ENCODE measurements around the gene PLA2G12B. TPM values are rescaled to one million over a fixed set of nuclear protein-coding genes. Genes with fewer than 3 reads are reported as not detected.

PLA2G12B gene
- total RNA-seq, 6 donors from 2014 or later, result 0.61 to 12.2 (median 3.2) TPM

DNA sequence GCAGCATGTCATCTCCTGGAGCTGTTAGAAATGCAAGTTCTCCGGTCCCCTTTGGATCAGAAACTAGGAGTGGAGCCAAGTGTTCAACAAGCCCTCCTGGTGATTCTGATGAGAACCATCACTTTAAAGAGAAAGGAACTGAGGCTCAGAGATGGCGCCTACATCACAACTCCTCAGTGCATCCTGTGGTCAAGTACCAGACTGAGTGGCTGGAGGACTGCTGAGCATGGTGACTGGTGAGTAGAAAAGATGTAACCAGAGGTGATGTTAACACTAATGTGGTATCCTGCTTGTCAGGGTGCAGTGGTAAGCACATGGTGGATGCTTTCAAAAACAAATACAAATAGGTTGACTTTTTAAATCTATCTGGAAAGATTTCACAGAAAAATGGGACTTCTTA is 64.5 kb downstream of the PLA2G12B start:
- no peak overlapping the region for H3K4me3 ChIP-seq
- peaks cover 0 to 24% (median 5%) of the 10 kb centered on the region in 4 donors for H3K36me3 ChIP-seq
- no peaks in the 10 kb centered on the region for H3K4me1 ChIP-seq
- H3K27me3 ChIP-seq, result no peaks in the 10 kb centered on the region
- H3K27ac ChIP-seq, result no peak overlapping the region
- no peak for TF ChIP-seq POLR2A (IDR thresholded peaks at IDR 0.05)
- no peak for DNase-seq
- H3K9me3 ChIP-seq, result no peaks in the 10 kb centered on the region
- ATAC-seq (ENCODE audit: low FRiP score in 2 of 2), result no peak
- 93 to 94% methylated on average over 2 of the region's 2 CpGs for WGBS, 2 donors

DNA sequence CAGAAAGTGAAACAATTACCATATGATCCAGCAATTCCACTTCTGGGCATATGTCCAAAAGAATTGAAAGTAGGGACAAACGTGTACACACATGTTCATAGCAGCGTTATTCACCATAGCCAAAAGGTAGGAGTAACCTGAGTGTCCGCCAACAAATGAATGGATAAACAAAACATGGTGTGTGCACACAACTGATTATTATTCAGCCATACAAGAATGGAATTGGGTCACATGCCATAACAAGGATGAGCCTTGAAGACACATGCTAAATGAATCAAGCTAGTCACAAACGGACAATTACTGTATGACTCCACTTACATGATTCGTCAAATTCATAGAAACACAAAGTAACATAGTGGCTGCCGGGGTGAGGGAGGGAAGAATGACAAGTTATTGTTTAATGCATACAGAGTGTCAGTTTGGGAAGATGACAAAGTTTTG is 65.2 kb downstream of the PLA2G12B start:
- no peaks in the 10 kb centered on the region for H3K27me3 ChIP-seq
- H3K4me3 ChIP-seq, result no peak overlapping the region
- 59 to 60% methylated on average over 6 of the region's 6 CpGs for WGBS, 2 donors
- peaks cover 0 to 29% (median 6%) of the 10 kb centered on the region in 4 donors for H3K36me3 ChIP-seq
- no peak for DNase-seq
- no peak for ATAC-seq (ENCODE audit: low FRiP score in 2 of 2)
- H3K4me1 ChIP-seq, result no peaks in the 10 kb centered on the region
- H3K9me3 ChIP-seq, result no peaks in the 10 kb centered on the region
- no peak for TF ChIP-seq POLR2A (IDR thresholded peaks at IDR 0.05)
- no peak for TF ChIP-seq EP300 (IDR thresholded peaks at IDR 0.05)
- no peak for TF ChIP-seq POLR2AphosphoS5 (IDR thresholded peaks at IDR 0.05)
- TF ChIP-seq, protein P1, sequence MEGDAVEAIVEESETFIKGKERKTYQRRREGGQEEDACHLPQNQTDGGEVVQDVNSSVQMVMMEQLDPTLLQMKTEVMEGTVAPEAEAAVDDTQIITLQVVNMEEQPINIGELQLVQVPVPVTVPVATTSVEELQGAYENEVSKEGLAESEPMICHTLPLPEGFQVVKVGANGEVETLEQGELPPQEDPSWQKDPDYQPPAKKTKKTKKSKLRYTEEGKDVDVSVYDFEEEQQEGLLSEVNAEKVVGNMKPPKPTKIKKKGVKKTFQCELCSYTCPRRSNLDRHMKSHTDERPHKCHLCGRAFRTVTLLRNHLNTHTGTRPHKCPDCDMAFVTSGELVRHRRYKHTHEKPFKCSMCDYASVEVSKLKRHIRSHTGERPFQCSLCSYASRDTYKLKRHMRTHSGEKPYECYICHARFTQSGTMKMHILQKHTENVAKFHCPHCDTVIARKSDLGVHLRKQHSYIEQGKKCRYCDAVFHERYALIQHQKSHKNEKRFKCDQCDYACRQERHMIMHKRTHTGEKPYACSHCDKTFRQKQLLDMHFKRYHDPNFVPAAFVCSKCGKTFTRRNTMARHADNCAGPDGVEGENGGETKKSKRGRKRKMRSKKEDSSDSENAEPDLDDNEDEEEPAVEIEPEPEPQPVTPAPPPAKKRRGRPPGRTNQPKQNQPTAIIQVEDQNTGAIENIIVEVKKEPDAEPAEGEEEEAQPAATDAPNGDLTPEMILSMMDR (IDR thresholded peaks at IDR 0.05), result no peak
- no peak overlapping the region for H3K27ac ChIP-seq

DNA sequence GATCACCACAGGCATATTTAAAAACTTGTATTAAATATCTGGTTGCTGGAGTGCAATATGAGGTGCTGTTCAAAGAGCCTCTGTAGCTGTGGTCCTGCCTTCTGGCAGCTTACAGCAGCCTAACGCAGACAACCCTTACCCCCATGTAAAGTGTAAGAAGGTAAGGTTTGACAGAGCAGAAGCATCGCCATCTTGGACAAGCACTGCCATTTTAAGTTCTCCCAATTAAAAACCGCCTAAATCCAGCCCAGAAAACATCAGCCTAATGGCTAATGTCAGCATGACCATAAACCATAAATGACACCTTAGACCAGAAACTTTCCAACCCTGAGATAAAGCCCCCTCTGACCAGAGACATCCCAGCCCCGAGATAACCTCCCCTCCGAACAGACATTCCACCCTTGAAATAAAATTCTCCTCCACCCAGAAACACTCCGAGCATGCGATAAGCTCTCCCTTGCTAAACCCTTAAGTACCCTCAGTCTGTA is 66.4 kb downstream of the PLA2G12B start:
- no peaks in the 10 kb centered on the region for H3K27me3 ChIP-seq
- no peaks in the 10 kb centered on the region for H3K9me3 ChIP-seq
- no peak overlapping the region for H3K4me3 ChIP-seq
- no peak for TF ChIP-seq POLR2A (IDR thresholded peaks at IDR 0.05)
- TF ChIP-seq, protein P1 (IDR thresholded peaks at IDR 0.05), result no peak
- no peak for TF ChIP-seq EP300 (IDR thresholded peaks at IDR 0.05)
- TF ChIP-seq POLR2AphosphoS5 (IDR thresholded peaks at IDR 0.05), result no peak
- H3K27ac ChIP-seq, result no peak overlapping the region
- DNase-seq (no peak), ATAC-seq (ENCODE audit: low FRiP score in 2 of 2) (no peak)
- H3K36me3 ChIP-seq, result peaks cover 0 to 35% (median 6%) of the 10 kb centered on the region in 4 donors
- 90 to 98% methylated on average over 5 to 7 of the region's 7 CpGs for WGBS, 2 donors
- H3K4me1 ChIP-seq, result no peaks in the 10 kb centered on the region

DNA sequence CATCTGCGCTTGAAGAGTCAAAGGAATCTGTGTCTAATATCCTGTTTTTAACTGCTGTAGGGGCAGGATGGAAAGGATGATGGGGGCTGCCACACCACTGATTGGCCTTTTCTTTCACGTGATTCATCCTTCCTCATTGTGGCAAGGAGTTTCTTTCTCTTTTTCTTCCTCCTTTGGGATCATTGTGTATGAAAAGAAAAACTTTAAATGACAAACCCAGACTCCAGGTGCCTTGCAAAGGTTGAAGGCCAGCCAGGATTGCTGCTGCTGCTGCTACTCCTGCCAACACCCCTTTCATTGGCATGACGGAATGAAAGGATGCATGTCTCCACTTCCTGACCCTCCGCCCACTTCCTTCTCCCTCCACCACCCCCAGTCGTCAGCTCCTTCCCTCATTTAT is 67.6 kb downstream of the PLA2G12B start:
- 20 to 35% methylated on average over 5 of the region's 5 CpGs for WGBS, 2 donors
- H3K27me3 ChIP-seq, result no peaks in the 10 kb centered on the region
- peak overlapping the region in 1 of 4 donors; percentile 35 for H3K27ac ChIP-seq
- peaks cover 0 to 36% (median 6%) of the 10 kb centered on the region in 4 donors for H3K36me3 ChIP-seq
- H3K9me3 ChIP-seq, result no peaks in the 10 kb centered on the region
- H3K4me1 ChIP-seq, result no peaks in the 10 kb centered on the region
- ATAC-seq (ENCODE audit: low FRiP score in 2 of 2) (no peak), DNase-seq (no peak)
- H3K4me3 ChIP-seq, result peak overlapping the region in 1 of 4 donors; percentile 13
- TF ChIP-seq POLR2A (IDR thresholded peaks at IDR 0.05), result no peak
- TF ChIP-seq POLR2AphosphoS5 (IDR thresholded peaks at IDR 0.05), result no peak
- TF ChIP-seq, protein P1 (IDR thresholded peaks at IDR 0.05), result no peak
- no peak for TF ChIP-seq EP300 (IDR thresholded peaks at IDR 0.05)

DNA sequence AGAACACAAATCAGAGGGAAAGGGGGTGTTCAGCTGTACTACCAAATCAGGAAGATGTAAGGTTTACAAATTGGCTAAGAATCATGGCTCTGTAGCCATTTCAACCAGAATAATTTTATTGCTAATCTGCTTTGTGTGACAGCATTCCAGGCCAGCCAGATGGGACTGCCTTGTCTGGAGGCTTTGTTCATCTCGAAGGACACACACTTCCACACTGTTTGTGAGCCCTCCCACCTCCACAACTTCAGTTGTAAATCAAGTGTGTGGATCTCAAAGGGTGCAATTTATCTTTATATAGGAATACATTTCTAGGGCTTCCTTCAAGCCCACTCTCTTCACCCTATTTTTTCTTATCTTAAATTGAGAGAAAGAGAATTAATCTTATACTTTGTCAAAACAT is 68.0 kb downstream of the PLA2G12B start:
- Histone ChIP-seq H3K4me3 (no peak overlapping the region), H3K36me3 (peaks cover 0 to 36% (median 6%) of the 10 kb centered on the region in 4 donors), H3K9me3 (no peaks in the 10 kb centered on the region), H3K27ac (peak overlapping the region in 1 of 4 donors; percentile 14), H3K4me1 (no peaks in the 10 kb centered on the region), H3K27me3 (no peaks in the 10 kb centered on the region)
- ATAC-seq (ENCODE audit: low FRiP score in 2 of 2) (no peak), DNase-seq (no peak)
- 68 to 94% methylated on average over 1 of the region's 1 CpG for WGBS, 2 donors
- TF ChIP-seq, protein P1 (IDR thresholded peaks at IDR 0.05), result no peak
- TF ChIP-seq POLR2AphosphoS5 (IDR thresholded peaks at IDR 0.05) (no peak), EP300 (IDR thresholded peaks at IDR 0.05) (no peak), POLR2A (IDR thresholded peaks at IDR 0.05) (no peak)

All from upper lobe of left lung (tissue), 6 donors.